Measurements from ENCODE around the gene LRRTM4.

Gene LRRTM4

GRCh38 chr2:77325395-77325794, 196.8 kb downstream of the LRRTM4 start:
- in situ Hi-C loops (cut with MboI; ENCODE audit: low sequenced_read_pairs) = no loop called here

GRCh38 chr2:77322431-77322830, 199.7 kb downstream of the LRRTM4 start:
- in situ Hi-C loops (cut with MboI; ENCODE audit: low sequenced_read_pairs) = no loop called here

DNA sequence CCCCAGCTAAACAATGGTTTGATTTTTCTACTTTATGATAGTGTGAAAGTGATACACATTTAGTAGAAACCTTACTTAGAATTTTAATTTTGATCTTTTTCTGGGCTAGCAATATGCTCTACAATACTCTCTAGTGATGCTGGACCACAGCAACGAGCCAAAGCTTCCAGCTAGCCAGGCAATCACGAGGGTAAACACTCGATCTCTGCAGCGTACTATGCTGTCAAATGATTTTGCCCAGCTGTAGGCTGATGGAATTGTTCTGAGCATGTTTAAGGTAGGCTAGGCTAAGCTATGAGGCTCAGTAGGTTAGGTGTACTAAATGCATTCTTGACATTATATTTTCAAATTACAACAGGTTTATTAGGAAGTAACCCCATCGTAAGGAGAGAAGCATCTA, 207.5 kb downstream of the LRRTM4 start:
- in situ Hi-C loops (cut with MboI; ENCODE audit: low sequenced_read_pairs) = no loop called here

DNA sequence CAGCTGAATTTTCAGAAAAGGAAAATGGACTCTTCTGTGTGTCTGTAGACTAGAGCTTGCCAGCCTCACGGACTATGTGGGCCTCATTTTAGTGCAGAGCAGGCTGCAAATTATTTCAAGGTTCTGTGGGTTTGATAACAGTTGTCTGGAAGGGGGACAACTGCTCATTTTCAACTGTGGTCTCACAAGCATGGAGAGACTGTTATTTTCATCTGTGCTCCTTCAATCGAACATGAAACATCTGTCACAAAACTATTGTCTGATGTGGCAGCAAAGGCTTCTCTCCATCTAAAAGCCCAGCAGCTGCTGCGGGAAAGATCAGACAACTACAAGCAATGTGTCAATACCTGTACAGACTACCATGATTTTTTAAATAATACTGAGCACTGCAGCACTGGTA, 211.8 kb downstream of the LRRTM4 start:
- in situ Hi-C loops (cut with MboI; ENCODE audit: low sequenced_read_pairs) = no loop called here

- in situ Hi-C loops (cut with MboI; ENCODE audit: low sequenced_read_pairs) = no loop called here
Observed at GRCh38 chr2:77309725-77310124, 212.5 kb downstream of the LRRTM4 start.

DNA sequence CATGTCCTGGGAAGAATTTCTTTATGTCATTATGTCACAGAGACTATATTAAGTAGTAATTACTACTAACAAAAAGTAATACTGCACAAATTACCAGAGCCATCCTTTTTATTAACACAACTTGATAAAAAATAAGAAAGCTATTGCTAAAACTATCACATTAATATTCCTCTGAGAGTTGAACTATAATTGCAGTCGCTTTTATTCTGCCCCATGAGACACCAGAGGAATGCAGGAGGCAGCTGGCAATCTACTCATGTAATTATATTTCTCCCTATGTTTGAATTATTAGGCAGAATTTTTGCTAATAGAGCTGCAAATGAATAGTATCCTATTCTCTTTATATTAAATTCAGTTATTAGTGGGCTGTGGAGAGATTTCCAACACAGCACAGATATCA, 220.7 kb downstream of the LRRTM4 start:
- in situ Hi-C loops (cut with MboI; ENCODE audit: low sequenced_read_pairs) = no loop called here

- in situ Hi-C loops (cut with MboI; ENCODE audit: low sequenced_read_pairs) = no loop called here
Observed at GRCh38 chr2:77296791-77297190, 225.4 kb downstream of the LRRTM4 start.

DNA sequence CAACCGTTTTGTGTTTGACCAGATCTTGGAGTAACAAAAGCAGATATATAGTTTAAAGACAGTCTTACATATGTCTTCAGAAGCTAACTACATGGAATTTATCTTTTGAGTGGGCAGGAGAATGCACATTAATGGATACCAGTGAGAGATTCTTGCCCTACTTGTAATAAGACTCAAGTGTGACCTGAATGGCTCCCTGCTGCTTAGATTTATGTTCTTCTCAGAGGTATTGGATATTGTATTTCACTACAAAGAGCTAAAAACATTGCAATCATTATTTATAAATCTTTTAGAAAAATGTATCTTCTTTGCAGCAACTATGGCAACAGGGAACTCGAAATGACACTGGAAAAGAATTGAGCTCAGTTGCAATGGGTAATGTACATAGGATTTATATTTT, 227.7 kb downstream of the LRRTM4 start:
- in situ Hi-C loops (cut with MboI; ENCODE audit: low sequenced_read_pairs) = no loop called here

GRCh38 chr2:77284353-77284752, 237.8 kb downstream of the LRRTM4 start:
- in situ Hi-C loops (cut with MboI; ENCODE audit: low sequenced_read_pairs) = no loop called here

DNA sequence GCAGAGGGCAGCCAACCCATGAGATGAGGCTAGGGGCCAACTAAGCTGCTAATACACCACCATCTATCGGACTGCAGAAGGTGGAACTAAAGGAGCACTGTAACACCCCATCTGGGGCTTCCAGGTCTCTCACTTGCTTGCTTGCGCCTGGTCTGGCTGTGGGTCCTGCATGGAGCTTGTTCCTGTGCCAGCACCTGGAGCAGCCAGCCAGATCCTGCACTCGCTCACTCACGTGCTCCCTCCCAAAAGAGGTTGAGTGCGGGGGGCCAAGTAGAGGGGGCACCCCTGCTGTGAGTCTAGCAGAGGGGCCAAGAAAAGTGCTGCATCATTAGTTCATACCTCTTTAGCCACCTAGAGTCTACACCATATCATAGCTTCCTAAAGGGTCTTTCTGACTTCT, 250.9 kb downstream of the LRRTM4 start:
- in situ Hi-C loops (cut with MboI; ENCODE audit: low sequenced_read_pairs) = no loop called here

DNA sequence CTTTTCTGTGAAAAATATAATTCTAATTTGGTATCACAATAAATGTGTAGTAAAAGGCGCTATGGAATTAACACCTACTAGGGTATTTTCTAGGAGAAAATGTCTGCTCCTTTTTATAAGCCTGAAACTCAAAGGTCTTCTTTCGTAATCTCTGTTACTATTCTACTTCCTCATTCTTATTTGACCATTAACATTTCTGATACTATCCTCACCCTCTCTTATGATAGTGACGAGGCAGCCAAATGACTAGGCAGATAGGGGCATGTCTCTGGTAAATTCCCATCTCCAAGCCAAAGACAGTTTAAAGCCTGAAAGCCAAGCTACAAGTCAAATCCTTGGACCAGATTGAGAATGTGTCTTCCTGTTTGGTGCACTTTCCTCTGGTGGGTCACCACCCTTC, 251.7 kb downstream of the LRRTM4 start:
- in situ Hi-C loops (cut with MboI; ENCODE audit: low sequenced_read_pairs) = no loop called here

DNA sequence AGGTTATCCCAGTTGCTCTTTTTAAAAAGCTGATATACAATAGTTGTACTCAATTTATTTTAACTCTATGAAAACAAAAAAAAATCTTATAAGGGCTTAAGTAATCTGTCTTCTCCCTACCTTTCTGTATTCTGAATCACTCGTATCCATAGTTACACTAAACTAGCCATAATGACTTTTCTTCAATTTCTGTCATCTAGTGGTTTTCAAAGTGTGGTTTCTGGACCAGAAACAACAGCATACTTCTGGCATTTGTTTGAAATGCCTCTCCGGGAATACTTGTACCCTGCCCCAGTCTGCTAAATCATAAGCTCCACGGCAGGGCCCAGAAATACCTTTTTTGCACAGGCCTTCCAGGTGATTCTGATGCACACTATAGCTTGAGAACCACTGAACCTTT, 253.6 kb downstream of the LRRTM4 start:
- in situ Hi-C loops (cut with MboI; ENCODE audit: low sequenced_read_pairs) = no loop called here

DNA sequence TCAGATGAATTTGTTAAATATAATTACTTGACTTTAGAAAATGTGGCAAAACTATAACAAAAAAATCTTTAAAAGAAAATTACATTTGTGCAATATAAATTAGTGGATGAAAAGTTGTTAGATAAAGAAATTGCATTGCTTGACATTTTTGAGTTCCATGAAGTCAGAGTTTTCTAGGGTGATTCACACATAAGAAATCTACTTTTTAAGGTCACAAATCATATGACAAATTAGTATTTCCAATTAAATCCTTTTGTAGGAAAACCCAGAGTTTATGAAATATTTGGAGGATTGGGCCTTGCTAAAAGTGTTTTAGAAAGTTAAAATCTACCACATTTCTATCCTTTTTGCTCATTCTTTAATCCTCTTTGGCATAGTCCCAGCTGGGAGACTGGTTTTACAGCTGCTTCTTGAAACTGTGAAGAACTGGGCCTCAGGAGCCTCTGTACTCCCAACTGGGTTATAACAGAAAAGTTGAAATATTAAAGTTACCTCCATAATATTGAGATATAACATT, 289.2 kb downstream of the LRRTM4 start:
- in situ Hi-C loops (cut with MboI; ENCODE audit: low sequenced_read_pairs) = no loop called here

DNA sequence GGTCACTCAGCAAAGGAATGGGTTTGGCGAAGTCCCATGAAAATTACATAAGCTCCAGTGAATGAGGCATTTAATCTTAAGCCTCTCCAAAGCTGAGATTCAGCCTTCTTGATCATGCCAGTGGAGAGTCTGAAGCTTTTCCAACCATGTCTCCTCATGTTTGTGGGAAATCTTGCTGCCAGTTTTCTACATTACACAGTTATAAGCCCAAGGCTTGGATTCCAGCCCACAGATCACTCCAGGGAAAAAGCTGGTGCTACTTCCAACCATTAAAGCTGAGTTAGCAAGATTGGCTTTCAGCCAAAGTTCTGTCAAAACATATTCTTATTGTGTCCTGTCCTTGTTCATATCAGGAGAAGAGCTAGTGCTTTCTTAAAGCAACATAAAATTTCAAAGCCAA, 293.8 kb downstream of the LRRTM4 start:
- in situ Hi-C loops (cut with MboI; ENCODE audit: low sequenced_read_pairs) = no loop called here

DNA sequence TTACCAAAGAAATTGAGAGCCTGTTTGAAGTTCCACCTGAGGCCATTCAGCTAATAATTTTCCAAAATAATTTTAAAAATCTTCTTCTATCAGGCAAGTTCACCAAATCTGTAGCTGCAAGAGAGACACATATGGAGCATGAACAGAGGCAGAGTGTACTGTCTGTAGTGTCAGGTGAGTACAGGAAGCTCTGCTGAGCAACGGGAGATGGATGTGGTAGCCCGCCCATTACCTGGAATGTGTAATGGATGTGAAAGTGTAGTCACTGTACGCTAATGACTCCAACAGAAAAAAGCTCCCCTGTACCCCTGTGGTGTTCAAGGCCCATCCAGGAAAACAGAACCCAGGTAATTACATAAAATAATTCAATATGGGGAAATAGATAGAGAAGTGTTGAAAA, 311.5 kb downstream of the LRRTM4 start:
- in situ Hi-C loops (cut with MboI; ENCODE audit: low sequenced_read_pairs) = no loop called here

DNA sequence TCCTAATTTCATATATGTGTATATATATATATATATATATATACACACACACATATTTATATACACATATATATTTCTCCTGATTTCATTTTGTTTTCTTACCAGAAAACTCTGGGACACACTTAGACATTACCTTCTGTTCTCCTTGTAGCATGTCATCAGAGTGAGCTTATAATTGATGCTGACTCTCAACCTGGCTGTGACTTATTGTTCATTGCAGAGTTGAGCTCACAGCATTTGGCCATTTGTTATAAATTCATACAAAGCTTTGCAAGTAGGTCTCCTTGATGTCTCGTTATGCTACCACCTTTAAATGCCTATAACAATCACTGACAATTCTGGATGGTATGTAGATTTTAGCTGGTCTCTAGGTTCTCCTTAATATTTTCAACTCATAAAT, 314.8 kb downstream of the LRRTM4 start:
- in situ Hi-C loops (cut with MboI; ENCODE audit: low sequenced_read_pairs) = no loop called here

- in situ Hi-C loops (cut with MboI; ENCODE audit: low sequenced_read_pairs) = no loop called here
Observed at GRCh38 chr2:77201755-77202154, 320.4 kb downstream of the LRRTM4 start.

DNA sequence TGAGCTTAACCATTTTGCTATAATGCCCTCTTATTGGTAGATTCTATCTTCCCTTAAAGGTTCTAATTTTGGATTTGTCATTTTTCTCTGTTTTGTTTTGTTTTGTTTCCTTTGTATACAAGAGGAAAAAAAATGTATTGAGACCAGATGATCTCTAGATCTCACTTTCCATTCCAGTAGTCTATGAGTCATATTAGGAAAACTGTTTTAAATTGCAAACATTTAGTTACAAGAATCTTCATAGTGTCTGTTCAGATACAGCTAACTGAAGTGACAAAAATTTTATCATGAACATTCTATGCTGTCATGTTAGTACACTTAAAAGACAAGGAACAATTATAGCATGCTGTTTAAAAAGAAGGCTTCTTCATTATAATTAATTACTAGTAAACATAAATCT, 322.8 kb downstream of the LRRTM4 start:
- in situ Hi-C loops (cut with MboI; ENCODE audit: low sequenced_read_pairs) = no loop called here

- in situ Hi-C loops (cut with MboI; ENCODE audit: low sequenced_read_pairs) = no loop called here
Observed at GRCh38 chr2:77193858-77194448, 328.2 kb downstream of the LRRTM4 start.

DNA sequence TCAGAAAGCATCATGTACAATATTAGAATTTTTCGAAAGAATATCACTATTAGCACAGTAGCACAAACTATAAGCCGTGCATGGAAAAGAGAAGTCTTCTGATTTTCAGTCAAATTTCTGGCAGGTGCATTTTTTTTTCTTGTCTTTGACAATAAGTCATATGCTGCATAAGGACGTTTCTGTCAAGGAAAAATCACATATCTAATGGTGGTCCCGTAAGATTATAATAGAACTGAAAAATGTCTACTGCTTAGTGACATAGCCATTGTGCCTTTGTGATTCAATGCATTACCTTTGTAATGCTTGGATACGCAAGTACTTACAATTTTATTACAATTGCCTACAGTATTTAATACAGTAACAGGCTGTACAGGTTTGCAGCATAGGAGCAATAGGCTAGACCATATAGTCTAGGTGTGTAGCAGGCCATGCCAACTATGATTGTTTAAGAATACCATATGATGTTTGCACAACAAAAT, 329.3 kb downstream of the LRRTM4 start:
- in situ Hi-C loops (cut with MboI; ENCODE audit: low sequenced_read_pairs) = no loop called here

- in situ Hi-C loops (cut with MboI; ENCODE audit: low sequenced_read_pairs) = no loop called here
Observed at GRCh38 chr2:77191665-77192064, 330.5 kb downstream of the LRRTM4 start.

DNA sequence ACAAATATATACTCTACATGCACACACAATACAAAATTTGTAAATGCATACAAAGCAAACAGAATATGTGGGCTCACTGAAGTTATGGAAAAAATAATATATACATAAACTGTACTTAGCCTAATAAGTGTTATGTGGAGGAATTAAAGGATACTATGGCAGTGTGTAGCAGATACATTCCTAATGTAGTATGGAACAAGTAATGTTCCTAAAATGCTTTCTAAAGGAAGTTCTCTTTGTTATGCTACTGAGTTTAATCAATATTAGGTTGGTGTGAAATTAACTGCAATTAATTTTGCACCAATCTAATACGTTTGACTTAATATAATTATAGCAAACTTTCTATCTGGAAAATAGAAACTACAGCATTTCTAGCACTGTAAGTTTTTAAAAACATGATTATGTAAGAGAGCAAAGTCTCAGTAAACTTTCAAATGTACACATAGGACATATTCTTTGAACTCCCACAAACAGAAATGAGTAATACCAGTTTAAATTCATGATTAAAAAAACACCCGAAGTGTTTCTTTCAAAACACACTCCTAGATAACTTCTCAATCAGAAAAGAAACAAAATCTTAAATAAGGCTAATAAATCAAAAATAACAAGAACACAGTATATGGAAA, 331.3 kb downstream of the LRRTM4 start:
- in situ Hi-C loops (cut with MboI; ENCODE audit: low sequenced_read_pairs) = no loop called here

DNA sequence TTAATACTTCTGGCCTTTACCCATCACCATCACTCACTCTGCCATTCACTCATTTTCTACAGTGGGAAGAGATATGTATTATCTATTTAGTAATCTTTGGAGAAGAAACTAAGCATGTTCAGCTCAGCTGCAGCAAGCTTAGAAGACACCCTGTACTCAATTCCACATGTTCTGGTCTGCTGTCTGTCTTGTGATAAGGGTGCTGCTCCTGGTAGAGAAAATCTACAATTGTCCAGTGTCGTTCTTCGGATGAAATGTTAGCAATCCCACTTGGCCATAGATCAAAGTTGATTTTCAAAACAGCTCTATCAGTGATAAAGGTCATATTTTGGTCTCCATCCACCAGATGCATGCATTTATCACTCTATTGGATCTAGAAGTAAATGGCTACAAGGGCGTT, 337.1 kb downstream of the LRRTM4 start:
- in situ Hi-C loops (cut with MboI; ENCODE audit: low sequenced_read_pairs) = no loop called here

Measured in HL-60/S4 (cell line).